ENCODE data around the gene DBT.

GRCh38 chr1:100287162-100287561 is 37.5 kb upstream of the DBT start:
- TF ChIP-seq EZH2phosphoT487 (IDR thresholded peaks at IDR 0.05; ENCODE audit: insufficient read depth, low read depth) (no peak), EZH2 (IDR thresholded peaks at IDR 0.05; ENCODE audit: insufficient read depth, poor library complexity, severe bottlenecking) (no peak)

Measured in GM23248 (cell line).